Fibroblast of lung (primary cell): ENCODE data around the gene BCAS3. TPM values are rescaled to one million over a fixed set of nuclear protein-coding genes. Genes with fewer than 3 reads are reported as not detected.

ENCODE experiments used
- DNase-seq, 2 donors: peaks; one replicate each; pipeline versions ENCODE4 v3.0.0 to v3.0.0-alpha.2; 2010; ENCODE audit warnings: low read depth in 2 of 2
- H2AFZ ChIP-seq: 2 replicates; pipeline ENCODE4 v1.5.1; 2012; ENCODE audit warnings: low read length, control low read depth, inconsistent platforms
- H3K27ac ChIP-seq: 2 replicates; pipeline ENCODE4 v1.5.1; 2011; ENCODE audit warnings: low read length, control low read depth; ENCODE audit not compliant: insufficient read depth
- H3K27me3 ChIP-seq: 2 replicates; pipeline ENCODE4 v1.5.1; 2011; ENCODE audit warnings: mild to moderate bottlenecking, low read length; ENCODE audit not compliant: control insufficient read depth, insufficient read depth
- H3K36me3 ChIP-seq: 2 replicates; pipeline ENCODE4 v1.5.1; 2011; ENCODE audit warnings: low read length; ENCODE audit not compliant: control insufficient read depth, insufficient read depth
- H3K4me1 ChIP-seq: 2 replicates; pipeline ENCODE4 v1.5.1; 2011; ENCODE audit warnings: low read length; ENCODE audit not compliant: control insufficient read depth, insufficient read depth; ENCODE audit errors: extremely low read depth
- H3K4me2 ChIP-seq: 2 replicates; pipeline ENCODE4 v1.5.1; 2011; ENCODE audit warnings: low read length, control low read depth; ENCODE audit not compliant: insufficient read depth; ENCODE audit errors: extremely low read depth
- H3K4me3 ChIP-seq, 4 experiments: fragments of 200-600 bp in 1 of 4; sonication (generic) in 1 of 4; replicated peaks in 1 of 4; 2 replicates each; pipeline ENCODE4 v1.5.1; 2011 to 2016; ENCODE audit warnings: low read length in 4 of 4, low read depth in 3 of 4, mild to moderate bottlenecking in 3 of 4, control low read depth in 2 of 4, inconsistent platforms in 1 of 4, mixed read lengths in 1 of 4; ENCODE audit not compliant: insufficient read depth in 1 of 4; ENCODE audit errors: control extremely low read depth in 1 of 4
- H3K79me2 ChIP-seq: 2 replicates; pipeline ENCODE4 v1.5.1; 2012; ENCODE audit warnings: mild to moderate bottlenecking, low read length, inconsistent platforms; ENCODE audit not compliant: control insufficient read depth, insufficient read depth
- H3K9ac ChIP-seq: 2 replicates; pipeline ENCODE4 v1.5.1; 2011; ENCODE audit warnings: mild to moderate bottlenecking, low read length, control low read depth; ENCODE audit not compliant: insufficient read depth
- H3K9me3 ChIP-seq: 2 replicates; pipeline ENCODE4 v1.5.1; 2012; ENCODE audit warnings: low read depth, low read length; ENCODE audit not compliant: control insufficient read depth, insufficient read depth
- H4K20me1 ChIP-seq: 2 replicates; pipeline ENCODE4 v1.5.1; 2011; ENCODE audit warnings: low read length; ENCODE audit not compliant: control insufficient read depth, insufficient read depth; ENCODE audit errors: extremely low read depth
- CTCF ChIP-seq, 2 donors: IDR thresholded peaks in 1 of 2; conservative IDR thresholded peaks in 1 of 2; 1 replicate in 1 of 2; 2 replicates in 1 of 2; pipeline ENCODE4 v1.5.1; 2011 to 2012; ENCODE audit warnings: low read length in 2 of 2, control low read depth in 1 of 2, inconsistent platforms in 1 of 2, low read depth in 1 of 2, mild to moderate bottlenecking in 1 of 2
- EZH2 ChIP-seq: IDR thresholded peaks from 2 replicates; pipeline ENCODE4 v1.5.1; 2012; ENCODE audit warnings: low read length, control low read depth, mild to moderate bottlenecking; ENCODE audit errors: missing control alignments
- polyA plus RNA-seq, 2 donors: library from polyadenylated mRNA; depleted of rRNA in 1 of 2; stranded (reverse) in 1 of 2; unstranded in 1 of 2; fragments of >200 nt; gene quantifications; 2 replicates each; pipeline ENCODE4 v1.2.1, GENCODE V29; 2011 to 2012; ENCODE audit warnings: missing spikeins in 1 of 2
- total RNA-seq: library from RNA; depleted of rRNA; stranded (reverse); fragments of >200 nt; gene quantifications from 2 replicates; pipeline ENCODE4 v1.2.1, GENCODE V29; 2014

The BCAS3 gene
- total and polyA plus RNA-seq, 2 donors (not counting 1 experiment from before 2014, with no cell fraction given) = 9.9 to 43.6 TPM

DNA sequence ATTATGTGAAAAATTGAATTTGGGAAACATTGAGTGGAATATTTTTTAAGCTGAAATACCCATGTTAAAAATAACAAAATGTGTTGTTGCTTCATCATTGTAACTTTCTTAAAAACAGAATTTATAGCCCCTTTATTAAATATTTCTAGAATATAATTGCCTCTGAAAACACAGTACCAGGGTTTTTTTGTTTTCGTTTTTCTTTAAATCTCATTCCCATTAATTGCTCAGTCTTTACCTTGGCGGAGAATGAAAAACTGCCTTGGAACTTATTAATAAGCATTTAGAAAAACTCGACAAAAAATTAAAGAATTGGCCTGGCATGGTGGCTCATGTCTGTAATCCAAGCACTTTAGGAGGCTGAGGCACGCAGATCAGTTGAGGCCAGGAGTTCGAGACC is 526.8 kb downstream of the BCAS3 start:
- Histone ChIP-seq H3K4me3 (no peak overlapping the region), H3K36me3 (no peaks in the 10 kb centered on the region), H3K79me2 (no peaks in the 10 kb centered on the region), H3K9me3 (no peaks in the 10 kb centered on the region), H3K4me2 (no peak overlapping the region), H2AFZ (no peak overlapping the region), H3K4me1 (peaks cover 17% of the 10 kb centered on the region), H4K20me1 (no peaks in the 10 kb centered on the region), H3K27me3 (no peaks in the 10 kb centered on the region), H3K9ac (no peak overlapping the region), H3K27ac (peak overlapping the region; percentile 8)
- no peak for DNase-seq
- TF ChIP-seq CTCF (conservative IDR thresholded peaks at IDR 0.05 in 1 of 2, IDR thresholded peaks at IDR 0.05 in 1 of 2; ENCODE audit: low read depth in 1 of 2, low read length in 2 of 2) (no peak), EZH2 (no peak)

- no peaks in the 10 kb centered on the region for H3K36me3 ChIP-seq
- no peaks in the 10 kb centered on the region for H3K79me2 ChIP-seq
- no peak overlapping the region for H3K4me2 ChIP-seq
- DNase-seq = no peak
- no peak overlapping the region for H2AFZ ChIP-seq
- no peaks in the 10 kb centered on the region for H3K27me3 ChIP-seq
- H3K9me3 ChIP-seq = no peaks in the 10 kb centered on the region
- peak overlapping the region; percentile 43 for H3K27ac ChIP-seq
- no peak overlapping the region for H3K4me3 ChIP-seq
- TF ChIP-seq EZH2 (no peak), CTCF (conservative IDR thresholded peaks at IDR 0.05 in 1 of 2, IDR thresholded peaks at IDR 0.05 in 1 of 2; ENCODE audit: low read depth in 1 of 2, low read length in 2 of 2) (no peak)
- peaks cover 18% of the 10 kb centered on the region for H3K4me1 ChIP-seq
- no peak overlapping the region for H3K9ac ChIP-seq
- H4K20me1 ChIP-seq = no peaks in the 10 kb centered on the region
Observed at GRCh38 chr17:61205401-61205800, 527.8 kb downstream of the BCAS3 start.

DNA sequence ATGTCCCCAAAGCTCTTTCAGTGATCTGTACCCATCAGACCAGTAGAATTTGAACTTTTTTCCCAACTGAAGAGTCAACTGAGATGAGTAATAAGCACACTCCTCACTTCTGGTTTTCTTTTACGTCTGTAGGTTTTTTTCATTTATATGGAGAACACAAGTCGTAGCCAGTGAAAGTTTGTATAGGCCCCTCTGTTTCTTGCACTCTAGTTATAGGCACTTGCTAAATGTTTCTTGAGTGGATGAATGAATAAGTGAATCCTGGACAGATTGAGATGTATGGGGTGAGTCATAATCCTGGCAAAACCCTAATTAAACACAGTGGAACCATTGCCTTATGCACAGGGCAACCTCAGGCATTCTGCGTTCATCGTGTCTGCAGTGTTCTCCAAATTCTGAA is 528.3 kb downstream of the BCAS3 start:
- peaks cover 13% of the 10 kb centered on the region for H3K4me1 ChIP-seq
- no peak overlapping the region for H3K9ac ChIP-seq
- no peaks in the 10 kb centered on the region for H3K36me3 ChIP-seq
- H3K27me3 ChIP-seq = no peaks in the 10 kb centered on the region
- no peaks in the 10 kb centered on the region for H3K9me3 ChIP-seq
- H4K20me1 ChIP-seq = no peaks in the 10 kb centered on the region
- TF ChIP-seq EZH2 (no peak), CTCF (conservative IDR thresholded peaks at IDR 0.05 in 1 of 2, IDR thresholded peaks at IDR 0.05 in 1 of 2; ENCODE audit: low read depth in 1 of 2, low read length in 2 of 2) (no peak)
- H3K4me2 ChIP-seq = no peak overlapping the region
- peak; percentile 70 to 72 for DNase-seq
- no peak overlapping the region for H2AFZ ChIP-seq
- H3K79me2 ChIP-seq = no peaks in the 10 kb centered on the region
- H3K27ac ChIP-seq = no peak overlapping the region
- no peak overlapping the region for H3K4me3 ChIP-seq
